ENCODE results near the gene KIAA1958.
"Not testable (repeated sequence)": the region's sequence is repeated elsewhere in the genome, so short reads cannot be mapped to it uniquely, and the experiment has no call there.

Gene KIAA1958

DNA sequence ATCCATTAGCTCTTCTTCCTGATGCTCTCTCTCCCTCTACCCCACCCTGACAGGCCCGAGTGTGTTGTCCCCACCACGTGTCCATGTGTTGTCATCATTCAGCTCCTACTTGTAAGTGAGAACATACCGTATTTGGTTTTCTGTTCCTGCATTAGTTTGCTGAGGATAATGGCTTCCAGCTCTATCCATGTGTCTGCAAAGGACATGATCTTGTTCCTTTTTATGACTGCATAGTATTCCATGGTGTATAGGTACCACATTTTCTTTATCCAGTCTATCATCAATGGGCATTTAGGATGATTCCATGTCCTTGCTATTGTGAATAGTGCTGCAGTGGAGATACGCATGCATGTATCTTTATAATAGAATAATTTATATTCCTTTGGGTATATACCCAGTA is 186.6 kb downstream of the KIAA1958 start:
- not testable (repeated sequence) for FAIRE-seq

DNA sequence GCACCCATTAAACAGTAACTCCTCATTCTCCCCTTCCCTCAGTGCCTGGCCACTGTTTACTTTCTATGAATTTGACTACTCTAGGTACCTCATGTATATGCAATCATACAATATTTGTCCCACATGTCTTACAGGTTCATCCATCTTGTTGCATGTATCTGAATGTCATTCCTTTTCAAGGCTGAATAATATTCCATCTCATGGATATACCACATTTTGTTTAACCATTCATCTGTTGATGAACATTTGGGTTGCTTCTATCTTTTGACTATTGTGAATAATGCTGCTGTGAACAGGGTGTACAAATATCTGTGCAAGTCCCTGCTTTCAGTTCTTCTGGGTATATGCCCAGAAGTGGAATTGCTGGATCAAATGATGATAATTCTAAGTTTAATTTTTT is 190.4 kb downstream of the KIAA1958 start:
- FAIRE-seq = no peak

- FAIRE-seq = no peak
Measured at GRCh38 chr9:112680731-112681402, 194.2 kb downstream of the KIAA1958 start.

DNA sequence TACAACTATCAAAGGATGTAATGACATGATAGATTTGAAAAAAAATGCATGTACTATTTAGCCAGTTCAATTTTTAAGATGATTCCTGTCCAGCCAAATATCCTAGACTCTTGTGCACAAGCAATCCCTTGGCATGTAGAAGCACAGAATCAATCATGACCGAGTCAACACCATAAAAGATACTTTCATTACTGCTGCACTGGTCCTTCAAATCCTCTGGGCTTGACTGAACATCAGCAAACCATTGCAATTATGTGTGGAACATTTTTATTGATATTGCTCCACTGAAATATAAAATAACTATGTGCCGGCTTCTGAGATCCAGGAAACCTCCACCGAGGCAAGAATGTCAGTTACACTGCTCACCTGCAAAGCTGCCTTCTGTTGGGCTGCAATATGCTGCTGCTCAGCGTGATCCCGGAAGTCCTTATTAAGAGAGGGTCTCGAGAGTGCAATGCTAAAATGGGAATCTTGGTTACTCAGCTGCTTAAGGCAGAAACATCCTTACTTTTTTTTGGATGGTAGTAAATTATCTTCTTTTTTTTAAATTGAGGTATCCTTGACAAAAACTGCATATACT is 202.6 kb downstream of the KIAA1958 start:
- no peak for FAIRE-seq

GRCh38 chr9:112694706-112695555 is 208.3 kb downstream of the KIAA1958 start:
- FAIRE-seq = no peak

- FAIRE-seq = no peak
Measured at GRCh38 chr9:112696461-112696860, 209.8 kb downstream of the KIAA1958 start.

- FAIRE-seq = no peak
Measured at GRCh38 chr9:112699230-112699629, 212.6 kb downstream of the KIAA1958 start.

DNA sequence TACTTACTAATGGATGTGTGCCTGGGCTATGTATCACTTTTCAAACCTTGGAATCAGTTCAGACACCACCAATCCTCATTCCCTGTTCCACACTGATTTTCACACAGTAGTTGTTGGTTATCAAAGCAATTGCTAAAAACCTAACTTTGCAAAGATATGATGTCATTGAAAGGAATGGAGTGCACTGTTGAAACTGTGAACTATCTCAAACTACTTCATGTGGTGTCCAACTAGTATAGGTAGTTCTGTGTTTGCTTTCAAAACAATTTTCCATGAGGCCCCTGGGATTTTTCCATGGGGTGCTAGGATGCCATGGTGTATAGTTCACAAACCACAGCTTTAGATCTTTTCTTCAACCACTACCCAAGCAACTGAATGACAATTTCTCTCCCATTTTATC is 213.5 kb downstream of the KIAA1958 start:
- FAIRE-seq = no peak

DNA sequence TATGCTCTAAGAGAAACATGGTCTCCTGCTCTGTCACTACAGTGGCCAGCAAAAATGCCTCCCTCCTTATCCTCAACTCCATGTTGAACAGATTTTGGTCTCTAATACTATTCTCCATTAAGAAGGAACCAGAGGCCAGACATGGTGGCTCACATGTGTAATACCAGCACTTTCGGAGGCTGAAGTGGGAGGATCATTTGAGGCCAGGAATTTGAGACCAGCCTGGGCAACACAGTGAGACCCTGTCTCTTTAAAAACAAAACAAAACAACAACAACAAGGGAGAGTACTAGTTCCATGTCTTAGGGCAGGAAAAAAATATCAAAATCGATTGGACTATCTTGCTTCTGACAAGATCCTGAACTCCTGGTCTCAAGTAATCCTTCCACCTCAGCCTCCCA is 216.7 kb downstream of the KIAA1958 start:
- no peak for FAIRE-seq

DNA sequence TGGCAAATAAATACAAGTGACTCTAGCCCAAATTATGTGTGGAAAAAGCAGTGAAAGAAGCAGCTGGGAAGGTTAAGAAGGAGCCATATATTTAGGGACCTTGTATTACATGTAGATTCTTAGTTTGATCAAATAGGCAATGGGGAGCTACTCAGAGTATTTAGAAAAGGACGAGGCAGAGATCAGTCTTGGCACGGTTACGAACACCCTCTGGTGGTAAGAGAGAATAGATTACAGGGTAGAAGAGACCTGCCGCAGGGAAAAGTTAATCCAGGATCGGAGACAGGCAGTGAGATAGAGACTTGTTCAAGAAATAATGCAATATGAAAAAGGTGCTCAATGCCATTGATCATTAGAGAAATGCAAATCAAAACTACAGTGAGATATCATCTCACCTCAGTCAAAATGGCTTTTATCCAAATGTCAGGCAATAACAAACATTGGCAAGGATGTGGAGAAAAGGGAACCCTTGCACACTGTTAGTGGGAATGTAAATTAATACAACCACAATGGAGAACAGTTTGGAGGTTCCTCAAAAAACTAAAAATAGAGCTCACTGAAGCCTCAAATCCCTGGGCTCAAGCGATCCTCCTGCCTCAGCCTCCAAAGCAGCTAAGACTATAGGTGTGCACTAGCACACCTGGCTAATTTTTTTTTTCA is 219.3 kb downstream of the KIAA1958 start:
- FAIRE-seq = no peak

GRCh38 chr9:112711050-112711689 is 224.5 kb downstream of the KIAA1958 start:
- peak; percentile 80 for FAIRE-seq

DNA sequence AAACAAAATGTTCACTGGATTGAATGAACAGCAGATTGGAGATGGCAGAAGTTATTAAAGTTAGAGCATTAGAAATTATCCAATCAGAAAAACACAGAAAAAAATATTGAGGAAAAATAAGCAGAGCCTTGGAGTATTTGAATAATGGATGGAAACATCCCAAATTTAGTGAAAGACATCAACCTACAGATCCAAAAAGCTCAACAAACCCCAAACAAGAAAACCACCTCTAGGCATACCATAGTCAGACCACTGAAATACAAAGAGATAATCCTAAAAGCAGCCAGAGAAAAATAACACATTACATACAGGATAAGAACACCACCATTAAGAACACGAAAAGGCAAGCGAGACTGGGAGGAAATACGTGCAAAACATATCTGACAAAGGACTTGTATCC is 226.1 kb downstream of the KIAA1958 start:
- no peak for FAIRE-seq

GRCh38 chr9:112717661-112718331 is 231.2 kb downstream of the KIAA1958 start, which contains the start of gene INIP:
Gene INIP, minus strand, starts transcription at chr9:112718117. Its CDS starts 1,632 bp downstream, at chr9:112716485.
- no peak for FAIRE-seq
